SK-N-SH (cell line): ENCODE results near the gene CDC25B. TPM values are rescaled to one million over a fixed set of nuclear protein-coding genes. Genes with fewer than 3 reads are reported as not detected.

Experiments used
- CTCF ChIA-PET: fragments of 300-600, 350-600 bp; formaldehyde crosslinking; extraction: SDS; loops from one replicate; lab custom pipeline; 2021; lab: Yijun Ruan, JAX
- POLR2A ChIA-PET: fragments of 350-600 bp; sonication (Branson Sonifier 250); formaldehyde crosslinking; extraction: SDS; loops from one replicate; lab custom pipeline; 2020; ENCODE audit warnings: antibody characterized with exemption, inconsistent platforms; lab: Yijun Ruan, JAX
- DNase-seq: peaks from one replicate; pipeline ENCODE4 v3.0.0; 2012
- H2AFZ ChIP-seq: fragments of 200-600 bp; sonication (generic); 2 replicates; pipeline ENCODE4 v1.8.1; 2016; ENCODE audit warnings: antibody characterized with exemption, mild to moderate bottlenecking, low read depth
- H3F3A ChIP-seq: fragments of 200-600 bp; sonication (generic); replicated peaks from 2 replicates; pipeline ENCODE3; 2016; ENCODE audit warnings: antibody characterized with exemption, mild to moderate bottlenecking; ENCODE audit not compliant: insufficient read depth
- H3K27ac ChIP-seq, 2 experiments: fragments of 200-500 bp in 1 of 2; fragments of 200-600 bp in 1 of 2; sonication (Bioruptor generic) in 1 of 2; sonication (generic), shearing (Covaris generic) in 1 of 2; 2 replicates each; pipeline versions ENCODE4 v1.5.1 to v1.6.1; 2014 to 2016; ENCODE audit warnings: low read depth in 2 of 2, inconsistent platforms in 1 of 2, low read length in 1 of 2, mild to moderate bottlenecking in 1 of 2, mixed read lengths in 1 of 2
- H3K27me3 ChIP-seq: fragments of 200-600 bp; sonication (generic), shearing (Covaris generic); 2 replicates; pipeline ENCODE4 v1.6.1; 2016; ENCODE audit warnings: mixed run types; ENCODE audit not compliant: insufficient read depth
- H3K36me3 ChIP-seq, 2 experiments: fragments of 200-500 bp in 1 of 2; fragments of 200-600 bp in 1 of 2; sonication (Bioruptor generic) in 1 of 2; sonication (generic) in 1 of 2; replicated peaks in 1 of 2; 2 replicates each; pipeline versions ENCODE3 to v1.5.1; 2014 to 2016; ENCODE audit warnings: low read length in 1 of 2, mild to moderate bottlenecking in 1 of 2; ENCODE audit not compliant: insufficient read depth in 2 of 2, control insufficient read depth in 1 of 2
- H3K4me1 ChIP-seq, 2 experiments: fragments of 200-500 bp in 1 of 2; fragments of 200-600 bp in 1 of 2; sonication (Bioruptor generic) in 1 of 2; sonication (generic), shearing (Covaris generic) in 1 of 2; 2 replicates each; pipeline versions ENCODE4 v1.5.1 to v1.6.1; 2014 to 2016; ENCODE audit warnings: low read depth in 1 of 2, low read length in 1 of 2, mixed run types in 1 of 2; ENCODE audit not compliant: insufficient read depth in 2 of 2, control insufficient read depth in 1 of 2
- H3K4me2 ChIP-seq: fragments of 200-600 bp; sonication (generic), shearing (Covaris generic); 2 replicates; pipeline ENCODE4 v1.6.1; 2017; ENCODE audit warnings: mixed run types
- H3K4me3 ChIP-seq, 2 experiments: fragments of 200-500 bp in 1 of 2; fragments of 200-600 bp in 1 of 2; sonication (Bioruptor generic) in 1 of 2; sonication (generic), shearing (Covaris generic) in 1 of 2; 2 replicates each; pipeline versions ENCODE4 v1.5.1 to v1.8.1; 2014 to 2016; ENCODE audit warnings: low read depth in 2 of 2, inconsistent platforms in 1 of 2, low read length in 1 of 2, mild to moderate bottlenecking in 1 of 2, mixed read lengths in 1 of 2, moderate library complexity in 1 of 2
- H3K79me2 ChIP-seq: fragments of 200-600 bp; sonication (generic); 2 replicates; pipeline ENCODE4 v1.8.1; 2017; ENCODE audit warnings: mild to moderate bottlenecking; ENCODE audit not compliant: insufficient read depth
- H3K9ac ChIP-seq: fragments of 200-600 bp; sonication (generic); 2 replicates; pipeline ENCODE4 v1.6.1; 2017; ENCODE audit warnings: mixed run types
- H3K9me2 ChIP-seq: fragments of 200-600 bp; sonication (generic); 2 replicates; pipeline ENCODE4 v1.6.1; 2017; ENCODE audit warnings: mixed run types
- H3K9me3 ChIP-seq: fragments of 200-600 bp; sonication (generic); 2 replicates; pipeline ENCODE4 v1.6.1; 2017; ENCODE audit warnings: mixed run types, mild to moderate bottlenecking, moderate library complexity
- H4K20me1 ChIP-seq: fragments of 200-600 bp; sonication (generic); 2 replicates; pipeline ENCODE4 v1.6.1; 2017; ENCODE audit warnings: mild to moderate bottlenecking, mixed run types; ENCODE audit not compliant: insufficient read depth
- CHD2 ChIP-seq: fragments of 150-350 bp; IDR thresholded peaks from 2 replicates; pipeline ENCODE4 v1.6.1; 2018; ENCODE audit warnings: low read length; ENCODE audit not compliant: partially characterized antibody
- ELF1 ChIP-seq: IDR thresholded peaks from 2 replicates; pipeline ENCODE4 v1.4.0; 2012
- EP300 ChIP-seq, 2 experiments: IDR thresholded peaks; 2 replicates each; pipeline versions ENCODE4 v1.4.0 to v1.6.1; 2012; ENCODE audit warnings: borderline replicate concordance in 1 of 2, low read depth in 1 of 2, low read length in 1 of 2
- EZH2phosphoT487 ChIP-seq: fragments of 200-600 bp; sonication (generic); IDR thresholded peaks from 2 replicates; pipeline ENCODE4 v1.6.1; 2017; ENCODE audit warnings: low read depth, mixed run types, mild to moderate bottlenecking, antibody characterized with exemption, moderate library complexity, borderline replicate concordance
- FOSL2 ChIP-seq: IDR thresholded peaks from 2 replicates; pipeline ENCODE4 v1.4.0; 2012; ENCODE audit warnings: low read depth, mild to moderate bottlenecking, moderate library complexity, borderline replicate concordance
- FOXJ3 ChIP-seq: sonication (generic); formaldehyde crosslinking; IDR thresholded peaks from 2 replicates; pipeline ENCODE4 v1.5.1; 2020; ENCODE audit warnings: mild to moderate bottlenecking, missing genetic modification reagents
- JUND ChIP-seq: IDR thresholded peaks from 2 replicates; pipeline ENCODE4 v1.4.0; 2012
- NFIC ChIP-seq: IDR thresholded peaks from 2 replicates; pipeline ENCODE4 v1.4.0; 2012; ENCODE audit warnings: borderline replicate concordance
- RAD21 ChIP-seq: IDR thresholded peaks from 2 replicates; pipeline ENCODE4 v1.6.1; 2012; ENCODE audit warnings: mild to moderate bottlenecking, low read length
- RFX5 ChIP-seq: IDR thresholded peaks from 2 replicates; pipeline ENCODE4 v1.6.1; 2012; ENCODE audit warnings: mild to moderate bottlenecking, improper control_type of control experiment, low read length
- SMC3 ChIP-seq: IDR thresholded peaks from 2 replicates; pipeline ENCODE4 v1.6.1; 2012; ENCODE audit warnings: low read depth, low read length, improper control_type of control experiment
- TAF1 ChIP-seq: IDR thresholded peaks from 2 replicates; pipeline ENCODE4 v1.6.1; 2012; ENCODE audit warnings: low read depth, mild to moderate bottlenecking, low read length, moderate library complexity, borderline replicate concordance
- WGBS: methylation state at CpG from one replicate; pipeline ENCODE4 v1.1.6; 2017; ENCODE audit warnings: low lambda C conversion rate; 5-methylcytosine and 5-hydroxymethylcytosine counted together
- polyA plus RNA-seq, 3 experiments: library from polyadenylated mRNA; depleted of rRNA; stranded (reverse); fragments of >200 nt; gene quantifications; 2 replicates each; pipeline ENCODE4 v1.2.3, GENCODE V29; 2012
- TF ChIP-seq, protein P1 (sequence below): IDR thresholded peaks from 2 replicates; pipeline ENCODE4 v1.6.1; 2012; ENCODE audit warnings: mild to moderate bottlenecking, low read depth, low read length, moderate library complexity
- TF ChIP-seq, protein P2 (sequence below): IDR thresholded peaks from 2 replicates; pipeline ENCODE4 v1.4.0; 2012; ENCODE audit warnings: low read depth, borderline replicate concordance
- TF ChIP-seq, protein P3 (sequence below): fragments of 150-350 bp; IDR thresholded peaks from 2 replicates; pipeline ENCODE4 v1.6.1; 2016; ENCODE audit warnings: mild to moderate bottlenecking, low read depth, low read length

CDC25B gene
- polyA plus RNA-seq, 1 of the 3 experiments (the other 2 are of a cell fraction): 56.5 TPM

DNA sequence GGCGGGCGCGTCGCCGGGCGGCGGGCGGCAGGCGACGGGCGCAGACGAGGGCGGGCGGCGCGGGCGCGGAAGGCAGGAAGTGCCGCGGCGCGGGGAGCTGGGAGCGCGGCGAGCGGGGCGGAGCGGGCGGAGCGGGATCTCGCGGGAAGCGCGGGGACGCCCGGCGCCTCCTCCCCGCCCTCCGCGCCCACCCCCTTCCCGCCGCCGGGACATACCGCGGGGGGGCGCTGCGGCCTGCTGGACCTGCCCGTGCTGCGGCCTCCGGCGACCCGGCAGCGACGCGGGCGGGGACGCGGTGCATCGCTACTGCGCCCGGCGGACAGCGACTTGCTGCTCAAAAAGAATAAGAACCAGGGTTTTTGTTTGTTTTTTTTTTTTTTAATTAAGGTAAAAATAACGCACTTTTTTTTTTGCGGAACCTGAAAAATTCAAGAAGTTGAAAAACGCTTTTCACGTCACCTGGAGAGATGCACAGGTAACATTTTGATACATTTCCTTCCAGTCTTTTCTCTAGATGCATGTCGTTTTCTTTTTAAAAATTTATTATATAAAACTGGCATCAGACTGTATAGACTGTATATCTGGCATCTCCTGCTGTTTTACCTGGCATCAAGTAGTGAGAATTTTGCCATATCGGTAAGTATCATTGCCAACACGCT lies 9.3 kb upstream of the CDC25B start, which contains the start of gene CENPB (continued):
- TF ChIP-seq, protein P1, sequence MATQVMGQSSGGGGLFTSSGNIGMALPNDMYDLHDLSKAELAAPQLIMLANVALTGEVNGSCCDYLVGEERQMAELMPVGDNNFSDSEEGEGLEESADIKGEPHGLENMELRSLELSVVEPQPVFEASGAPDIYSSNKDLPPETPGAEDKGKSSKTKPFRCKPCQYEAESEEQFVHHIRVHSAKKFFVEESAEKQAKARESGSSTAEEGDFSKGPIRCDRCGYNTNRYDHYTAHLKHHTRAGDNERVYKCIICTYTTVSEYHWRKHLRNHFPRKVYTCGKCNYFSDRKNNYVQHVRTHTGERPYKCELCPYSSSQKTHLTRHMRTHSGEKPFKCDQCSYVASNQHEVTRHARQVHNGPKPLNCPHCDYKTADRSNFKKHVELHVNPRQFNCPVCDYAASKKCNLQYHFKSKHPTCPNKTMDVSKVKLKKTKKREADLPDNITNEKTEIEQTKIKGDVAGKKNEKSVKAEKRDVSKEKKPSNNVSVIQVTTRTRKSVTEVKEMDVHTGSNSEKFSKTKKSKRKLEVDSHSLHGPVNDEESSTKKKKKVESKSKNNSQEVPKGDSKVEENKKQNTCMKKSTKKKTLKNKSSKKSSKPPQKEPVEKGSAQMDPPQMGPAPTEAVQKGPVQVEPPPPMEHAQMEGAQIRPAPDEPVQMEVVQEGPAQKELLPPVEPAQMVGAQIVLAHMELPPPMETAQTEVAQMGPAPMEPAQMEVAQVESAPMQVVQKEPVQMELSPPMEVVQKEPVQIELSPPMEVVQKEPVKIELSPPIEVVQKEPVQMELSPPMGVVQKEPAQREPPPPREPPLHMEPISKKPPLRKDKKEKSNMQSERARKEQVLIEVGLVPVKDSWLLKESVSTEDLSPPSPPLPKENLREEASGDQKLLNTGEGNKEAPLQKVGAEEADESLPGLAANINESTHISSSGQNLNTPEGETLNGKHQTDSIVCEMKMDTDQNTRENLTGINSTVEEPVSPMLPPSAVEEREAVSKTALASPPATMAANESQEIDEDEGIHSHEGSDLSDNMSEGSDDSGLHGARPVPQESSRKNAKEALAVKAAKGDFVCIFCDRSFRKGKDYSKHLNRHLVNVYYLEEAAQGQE: peak; percentile 90
- TF ChIP-seq EZH2phosphoT487: no peak
- TF ChIP-seq EP300 (IDR thresholded peaks at IDR 0.05; ENCODE audit: borderline replicate concordance in 1 of 2, low read depth in 1 of 2, low read length in 1 of 2): no peak
- TF ChIP-seq TAF1: 0 out of 2 replicates have a peak, but pooled peaks have one; percentile 23
- TF ChIP-seq SMC3: peak; percentile 68
- peak; percentile 77 for TF ChIP-seq RAD21
- TF ChIP-seq JUND: no peak
- TF ChIP-seq ELF1: peak; percentile 53; the same call in 1 of the 2 replicates
- TF ChIP-seq, protein P2, sequence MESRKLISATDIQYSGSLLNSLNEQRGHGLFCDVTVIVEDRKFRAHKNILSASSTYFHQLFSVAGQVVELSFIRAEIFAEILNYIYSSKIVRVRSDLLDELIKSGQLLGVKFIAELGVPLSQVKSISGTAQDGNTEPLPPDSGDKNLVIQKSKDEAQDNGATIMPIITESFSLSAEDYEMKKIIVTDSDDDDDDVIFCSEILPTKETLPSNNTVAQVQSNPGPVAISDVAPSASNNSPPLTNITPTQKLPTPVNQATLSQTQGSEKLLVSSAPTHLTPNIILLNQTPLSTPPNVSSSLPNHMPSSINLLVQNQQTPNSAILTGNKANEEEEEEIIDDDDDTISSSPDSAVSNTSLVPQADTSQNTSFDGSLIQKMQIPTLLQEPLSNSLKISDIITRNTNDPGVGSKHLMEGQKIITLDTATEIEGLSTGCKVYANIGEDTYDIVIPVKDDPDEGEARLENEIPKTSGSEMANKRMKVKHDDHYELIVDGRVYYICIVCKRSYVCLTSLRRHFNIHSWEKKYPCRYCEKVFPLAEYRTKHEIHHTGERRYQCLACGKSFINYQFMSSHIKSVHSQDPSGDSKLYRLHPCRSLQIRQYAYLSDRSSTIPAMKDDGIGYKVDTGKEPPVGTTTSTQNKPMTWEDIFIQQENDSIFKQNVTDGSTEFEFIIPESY: peak; percentile 94
- TF ChIP-seq, protein P3, sequence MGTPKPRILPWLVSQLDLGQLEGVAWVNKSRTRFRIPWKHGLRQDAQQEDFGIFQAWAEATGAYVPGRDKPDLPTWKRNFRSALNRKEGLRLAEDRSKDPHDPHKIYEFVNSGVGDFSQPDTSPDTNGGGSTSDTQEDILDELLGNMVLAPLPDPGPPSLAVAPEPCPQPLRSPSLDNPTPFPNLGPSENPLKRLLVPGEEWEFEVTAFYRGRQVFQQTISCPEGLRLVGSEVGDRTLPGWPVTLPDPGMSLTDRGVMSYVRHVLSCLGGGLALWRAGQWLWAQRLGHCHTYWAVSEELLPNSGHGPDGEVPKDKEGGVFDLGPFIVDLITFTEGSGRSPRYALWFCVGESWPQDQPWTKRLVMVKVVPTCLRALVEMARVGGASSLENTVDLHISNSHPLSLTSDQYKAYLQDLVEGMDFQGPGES: no peak

DNA sequence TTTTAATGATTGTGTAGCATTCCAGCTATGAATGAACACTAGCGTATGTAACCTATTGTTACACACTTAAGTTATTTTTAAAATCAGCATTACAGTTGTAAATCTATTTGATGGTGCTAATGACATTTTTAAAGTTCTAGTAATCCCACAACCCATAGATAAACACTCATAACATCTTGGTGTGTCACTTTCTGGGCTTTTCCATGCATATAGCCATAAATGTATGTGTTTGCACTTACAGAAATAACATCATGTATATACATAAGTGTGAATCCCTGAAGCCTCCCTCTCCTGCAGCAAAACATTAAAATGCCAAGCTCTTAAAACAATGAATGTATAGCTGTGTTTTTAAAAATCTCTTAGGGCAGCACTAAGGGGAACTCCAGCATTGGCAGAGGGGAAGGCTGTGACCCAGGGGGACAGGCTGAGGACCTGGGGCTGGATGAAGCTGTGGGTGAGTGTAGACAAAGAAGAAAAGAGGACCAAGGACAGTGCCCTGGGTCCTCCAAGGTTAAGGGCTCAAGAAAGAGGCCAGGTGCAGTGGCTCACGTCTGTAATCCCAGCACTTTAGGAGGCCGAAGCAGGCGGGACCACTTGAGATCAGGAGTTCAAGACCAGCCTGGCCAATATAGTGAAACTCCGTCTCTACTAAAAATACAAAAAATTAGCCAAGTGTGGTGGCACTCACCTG lies 8.6 kb upstream of the CDC25B start:
- peak overlapping the region; percentile 69 for H3K4me2 ChIP-seq
- TF ChIP-seq CHD2 (no peak), JUND (no peak), FOSL2 (no peak), FOXJ3 (CRISPR knock-in tag) (no peak), RAD21 (no peak), NFIC (no peak), RFX5 (no peak)
- TF ChIP-seq, protein P1: peak; percentile 80; the same call in 1 of the 2 replicates
- POLR2A ChIA-PET: interaction anchor here (1.0 to 2.8 kb wide), 3 partner anchors 25 to 33 kb away, joined by 4 to 20 read pairs (median 14); partner anchors contain the start of gene AP5S1
- DNase-seq: no peak
- H3K9me3 ChIP-seq: no peaks in the 10 kb centered on the region
- H3K9me2 ChIP-seq: no peaks in the 10 kb centered on the region
- peaks cover 36% of the 10 kb centered on the region for H4K20me1 ChIP-seq
- H3F3A ChIP-seq: peaks cover 5% of the 10 kb centered on the region
- H3K79me2 ChIP-seq: peaks cover 38% of the 10 kb centered on the region
- no peaks in the 10 kb centered on the region for H3K27me3 ChIP-seq
- no peak overlapping the region; the same call in 1 of the 2 replicates for H3K9ac ChIP-seq
- H3K4me1 ChIP-seq: peaks cover 26 to 27% of the 10 kb centered on the region in 2 experiments; a peak in 3 of 4 replicates
- peak overlapping the region; percentile 92 for H2AFZ ChIP-seq
- H3K36me3 ChIP-seq: peaks cover 7 to 9% of the 10 kb centered on the region in 2 experiments
- CTCF ChIA-PET: interaction anchor here (0.6 to 6.4 kb wide), 20 partner anchors 8 to 584 kb away, joined by 3 to 161 read pairs (median 4); partner anchors contain the start of genes ADISSP, AP5S1 and CDC25B
- peak overlapping the region in 1 of 2 experiments; percentile 23; a peak in 1 of 4 replicates for H3K27ac ChIP-seq
- 91% methylated on average over 5 of the region's 5 CpGs for WGBS
- peak overlapping the region; percentile 38 to 59 for H3K4me3 ChIP-seq
